DMS153 treated with DMSO at 0.1 percent for 48 hours (cell line): ENCODE measurements around the gene CYP2A7.
"Not testable (repeated sequence)": the region's sequence is repeated elsewhere in the genome, so short reads cannot be mapped to it uniquely, and the experiment has no call there.

ENCODE experiments used
- DNase-seq: peaks from one replicate; lab custom pipeline; 2025; ENCODE audit not compliant: unreplicated experiment; lab: John Stamatoyannopoulos, UW

The CYP2A7 gene

GRCh38 chr19:40842997-40843652 is 38.9 kb downstream of the CYP2A7 start:
- DNase-seq, result not testable (repeated sequence)

- DNase-seq, result not testable (repeated sequence)
These were observed 40.0 kb downstream of the CYP2A7 start for GRCh38 chr19:40842012-40842411.

- DNase-seq, result not testable (repeated sequence)
These were observed 43.6 kb downstream of the CYP2A7 start for GRCh38 chr19:40838477-40838876.

- no peak for DNase-seq
These were observed 45.1 kb downstream of the CYP2A7 start for GRCh38 chr19:40836754-40837429.

GRCh38 chr19:40833728-40834533 is 48.1 kb downstream of the CYP2A7 start:
- not testable (repeated sequence) for DNase-seq

GRCh38 chr19:40832431-40832790 is 49.6 kb downstream of the CYP2A7 start:
- not testable (repeated sequence) for DNase-seq

GRCh38 chr19:40831502-40832430 is 50.3 kb downstream of the CYP2A7 start:
- no peak for DNase-seq

GRCh38 chr19:40830741-40831140 is 51.3 kb downstream of the CYP2A7 start:
- DNase-seq, result not testable (repeated sequence)

- no peak for DNase-seq
These were observed 52.8 kb downstream of the CYP2A7 start for GRCh38 chr19:40829205-40829604.

GRCh38 chr19:40827386-40828247 is 54.4 kb downstream of the CYP2A7 start:
- no peak for DNase-seq

GRCh38 chr19:40826699-40827385 is 55.2 kb downstream of the CYP2A7 start:
- DNase-seq, result not testable (repeated sequence)

- not testable (repeated sequence) for DNase-seq
These were observed 55.7 kb downstream of the CYP2A7 start for GRCh38 chr19:40826312-40826698.

GRCh38 chr19:40825460-40826095 is 56.5 kb downstream of the CYP2A7 start:
- not testable (repeated sequence) for DNase-seq
